Measurements from ENCODE around the gene ABCA2.

DNA sequence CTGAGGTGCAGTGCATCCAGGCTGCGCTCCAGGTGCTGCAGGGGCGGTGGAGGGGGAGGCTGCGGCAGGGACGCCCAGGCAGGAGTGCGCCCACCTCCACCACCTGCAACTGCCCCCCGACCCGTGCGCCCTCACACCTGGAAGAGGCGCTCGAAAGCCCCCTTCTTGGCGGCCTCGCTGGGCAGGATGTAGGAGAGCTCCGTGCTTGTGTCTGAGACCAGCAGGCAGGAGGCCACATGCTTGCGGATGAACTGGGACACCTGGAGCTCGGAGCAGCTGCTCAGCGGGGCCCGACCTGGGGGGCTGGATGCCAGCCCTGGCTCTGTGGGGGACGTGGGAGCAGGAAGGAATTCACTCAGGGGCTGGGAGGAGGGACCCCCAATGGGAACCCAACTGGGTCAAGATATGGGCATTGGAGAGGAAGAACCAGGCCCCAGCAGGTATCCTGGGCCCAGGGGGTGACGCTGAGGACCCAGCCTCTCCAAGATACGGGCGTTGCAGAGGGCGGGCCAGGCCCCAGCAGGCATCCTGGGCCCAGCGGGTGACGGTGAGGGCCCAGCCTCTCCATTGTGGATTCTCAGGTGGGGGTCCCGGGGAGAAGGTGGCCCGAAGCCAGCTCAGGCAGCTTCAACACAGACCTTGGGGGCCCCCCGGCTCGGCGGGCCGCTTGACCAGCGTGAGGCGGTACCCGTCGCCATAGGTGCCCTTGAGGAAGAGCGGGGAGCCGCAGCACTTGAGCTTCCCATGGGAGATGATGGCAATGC, 13.1 kb downstream of the ABCA2 start:
- TF ChIP-seq CTCF (IDR thresholded peaks at IDR 0.05) (no peak), POLR2AphosphoS5 (IDR thresholded peaks at IDR 0.05) (no peak), EP300 (IDR thresholded peaks at IDR 0.05) (no peak), POLR2A (IDR thresholded peaks at IDR 0.05) (no peak)
